Measurements from ENCODE around the gene SLC27A3. TPM values are rescaled to one million over a fixed set of nuclear protein-coding genes. Genes with fewer than 3 reads are reported as not detected.
"Not testable (repeated sequence)": the region's sequence is repeated elsewhere in the genome, so short reads cannot be mapped to it uniquely, and the experiment has no call there.

SLC27A3 gene
- total RNA-seq, 1 donor from 2014 or later: 12.6 TPM

DNA sequence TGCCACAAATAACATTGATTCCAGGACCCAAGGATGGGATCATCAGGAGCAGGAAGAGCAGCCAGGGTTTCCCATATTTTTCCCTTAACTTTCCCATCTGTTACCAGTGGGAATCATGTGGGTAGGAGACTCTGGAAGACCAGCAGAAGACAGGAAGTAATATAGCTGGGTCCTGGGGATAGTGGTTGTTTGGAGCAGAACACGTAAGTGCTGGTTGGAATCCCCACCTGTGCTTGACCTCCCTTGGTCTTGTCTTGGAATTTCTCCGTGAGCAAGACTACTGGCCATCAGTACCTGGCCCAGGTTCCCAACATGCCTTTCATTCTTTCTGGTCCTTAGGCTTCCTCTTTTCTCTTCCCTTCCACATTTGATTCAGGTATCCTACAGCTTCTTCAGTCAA, 20.9 kb upstream of the SLC27A3 start:
- ChIA-PET POLR2A (no interaction called here), CTCF (interaction anchor here (1.6 kb wide), 1 partner anchor 182 kb away, joined by 4 read pairs; no protein-coding TSS in a partner anchor)
- Mint-ChIP-seq H3K27me3 (no peaks in the 10 kb centered on the region), H3K4me1 (peaks cover 12% of the 10 kb centered on the region), H3K27ac (no peak overlapping the region), H3K9me3 (no peaks in the 10 kb centered on the region), H3K36me3 (ENCODE audit: low read depth) (peaks cover 87% of the 10 kb centered on the region), H3K4me3 (no peak overlapping the region)
- TF ChIP-seq, protein P1, sequence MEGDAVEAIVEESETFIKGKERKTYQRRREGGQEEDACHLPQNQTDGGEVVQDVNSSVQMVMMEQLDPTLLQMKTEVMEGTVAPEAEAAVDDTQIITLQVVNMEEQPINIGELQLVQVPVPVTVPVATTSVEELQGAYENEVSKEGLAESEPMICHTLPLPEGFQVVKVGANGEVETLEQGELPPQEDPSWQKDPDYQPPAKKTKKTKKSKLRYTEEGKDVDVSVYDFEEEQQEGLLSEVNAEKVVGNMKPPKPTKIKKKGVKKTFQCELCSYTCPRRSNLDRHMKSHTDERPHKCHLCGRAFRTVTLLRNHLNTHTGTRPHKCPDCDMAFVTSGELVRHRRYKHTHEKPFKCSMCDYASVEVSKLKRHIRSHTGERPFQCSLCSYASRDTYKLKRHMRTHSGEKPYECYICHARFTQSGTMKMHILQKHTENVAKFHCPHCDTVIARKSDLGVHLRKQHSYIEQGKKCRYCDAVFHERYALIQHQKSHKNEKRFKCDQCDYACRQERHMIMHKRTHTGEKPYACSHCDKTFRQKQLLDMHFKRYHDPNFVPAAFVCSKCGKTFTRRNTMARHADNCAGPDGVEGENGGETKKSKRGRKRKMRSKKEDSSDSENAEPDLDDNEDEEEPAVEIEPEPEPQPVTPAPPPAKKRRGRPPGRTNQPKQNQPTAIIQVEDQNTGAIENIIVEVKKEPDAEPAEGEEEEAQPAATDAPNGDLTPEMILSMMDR (IDR thresholded peaks at IDR 0.05): no peak
- ATAC-seq (ENCODE audit: low read depth): no peak
- no peak for DNase-seq
- intact Hi-C loops (cut with micrococcal nuclease): no loop called here

DNA sequence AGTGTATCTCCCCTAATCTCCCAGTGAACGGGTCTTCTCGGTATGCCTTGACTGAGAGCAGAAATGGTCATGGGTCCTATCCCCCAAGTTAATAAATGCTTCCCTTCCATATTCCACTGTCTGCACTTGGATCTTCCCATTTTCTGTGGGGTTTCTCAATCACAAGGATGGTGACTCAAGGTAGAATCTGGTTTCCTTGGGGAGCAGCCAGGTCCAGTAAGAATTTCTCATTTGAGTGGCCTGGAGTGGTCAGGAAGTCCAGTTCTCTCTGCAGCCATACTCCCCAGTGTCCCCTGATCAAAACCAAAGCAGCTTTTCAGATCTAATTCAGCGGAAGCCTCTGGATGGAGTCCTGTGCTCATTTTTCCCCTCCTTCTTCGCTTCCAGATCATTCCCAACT, 14.8 kb upstream of the SLC27A3 start:
- no peak for ATAC-seq (ENCODE audit: low read depth)
- H3K4me1 Mint-ChIP-seq: no peaks in the 10 kb centered on the region
- peaks cover 89% of the 10 kb centered on the region for H3K36me3 Mint-ChIP-seq (ENCODE audit: low read depth)
- H3K4me3 Mint-ChIP-seq: no peak overlapping the region
- H3K9me3 Mint-ChIP-seq: no peaks in the 10 kb centered on the region
- intact Hi-C loops (cut with micrococcal nuclease): no loop called here
- H3K27ac Mint-ChIP-seq: no peak overlapping the region
- ChIA-PET CTCF (no interaction called here), POLR2A (no interaction called here)
- TF ChIP-seq, protein P1 (IDR thresholded peaks at IDR 0.05): no peak
- no peaks in the 10 kb centered on the region for H3K27me3 Mint-ChIP-seq
- DNase-seq: no peak

DNA sequence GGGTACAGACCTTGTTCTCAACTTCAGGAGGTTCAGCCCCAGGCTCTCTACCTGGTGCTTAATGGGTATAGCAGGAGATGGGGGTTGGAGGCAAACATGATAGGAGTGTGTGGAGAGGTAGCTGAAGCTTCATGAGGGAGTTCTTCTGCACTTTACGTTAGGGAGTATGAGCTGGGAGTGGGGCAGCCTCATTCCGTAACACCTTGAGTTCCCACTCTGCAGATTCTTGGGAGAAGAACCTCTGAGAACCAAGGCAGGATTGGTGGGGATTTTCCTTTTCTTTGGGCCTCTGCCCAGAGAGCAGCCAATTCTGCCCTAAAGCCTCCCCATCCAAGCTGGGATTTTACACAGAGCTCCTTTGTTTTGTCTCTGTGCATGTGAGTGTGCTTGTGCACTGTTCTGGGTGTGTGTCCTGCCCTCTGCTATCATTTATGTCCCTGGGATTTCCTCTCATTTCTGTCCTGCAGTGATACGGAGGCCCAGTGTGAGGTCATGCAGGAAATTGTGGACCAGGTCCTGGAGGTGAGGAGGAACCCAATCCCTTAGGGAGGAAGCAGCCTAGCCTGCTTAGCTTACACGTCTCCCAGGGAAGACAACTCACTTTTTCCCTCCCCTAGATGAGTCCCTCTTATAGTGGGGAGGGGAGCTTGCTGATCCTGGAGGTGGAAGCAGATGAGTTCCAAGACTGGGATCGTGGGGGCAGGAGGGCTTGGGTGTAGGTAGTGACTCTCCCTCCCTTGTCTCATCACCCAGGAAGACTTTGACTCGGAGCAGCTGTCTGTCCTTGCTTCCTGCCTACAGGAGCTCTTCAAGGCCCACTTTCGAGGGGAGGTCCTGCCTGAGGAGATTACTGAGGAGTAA, 11.6 kb upstream of the SLC27A3 start:
- Mint-ChIP-seq H3K9me3 (no peaks in the 10 kb centered on the region), H3K4me3 (no peak overlapping the region), H3K36me3 (ENCODE audit: low read depth) (peaks cover 89% of the 10 kb centered on the region), H3K27me3 (no peaks in the 10 kb centered on the region), H3K4me1 (no peaks in the 10 kb centered on the region), H3K27ac (no peak overlapping the region)
- ChIA-PET POLR2A (interaction anchor here (0.6 to 1.3 kb wide), 2 partner anchors 36 to 83 kb away, joined by 3 read pairs; no protein-coding TSS in a partner anchor), CTCF (interaction anchor here (0.8 kb wide), 1 partner anchor 12 kb away, joined by 3 read pairs; the partner anchor contains the start of gene SLC27A3)
- DNase-seq: no peak
- intact Hi-C loops (cut with micrococcal nuclease): no loop called here
- ATAC-seq (ENCODE audit: low read depth): no peak
- TF ChIP-seq, protein P1 (IDR thresholded peaks at IDR 0.05): no peak

DNA sequence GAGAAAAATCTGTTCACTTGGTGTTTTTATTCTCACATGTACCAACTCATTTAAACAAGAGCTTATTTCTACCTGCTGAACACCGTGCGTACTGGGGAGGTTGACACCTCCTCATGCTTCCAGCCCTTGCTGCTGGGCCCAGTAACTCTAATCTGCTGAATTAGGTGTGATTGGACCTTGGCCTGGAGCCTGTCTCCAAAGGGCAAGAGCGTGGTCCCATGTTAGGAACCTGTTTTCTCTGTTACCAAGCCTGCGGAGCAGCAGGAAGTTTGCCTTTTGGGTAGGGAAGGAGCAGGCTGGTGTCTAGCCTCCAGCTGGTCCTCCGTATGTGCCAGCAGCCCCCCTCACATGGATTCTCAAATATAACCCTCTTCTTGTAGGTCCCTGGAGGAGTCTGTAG, 10.9 kb upstream of the SLC27A3 start:
- ATAC-seq (ENCODE audit: low read depth): no peak
- TF ChIP-seq, protein P1 (IDR thresholded peaks at IDR 0.05): no peak
- Mint-ChIP-seq H3K4me1 (no peaks in the 10 kb centered on the region), H3K4me3 (no peak overlapping the region), H3K27me3 (no peaks in the 10 kb centered on the region), H3K9me3 (no peaks in the 10 kb centered on the region), H3K36me3 (ENCODE audit: low read depth) (peaks cover 92% of the 10 kb centered on the region), H3K27ac (no peak overlapping the region)
- intact Hi-C loops (cut with micrococcal nuclease): no loop called here
- no peak for DNase-seq
- CTCF ChIA-PET: no interaction called here
- POLR2A ChIA-PET: interaction anchor here (1.3 kb wide), 1 partner anchor 37 kb away, joined by 3 read pairs; no protein-coding TSS in a partner anchor

DNA sequence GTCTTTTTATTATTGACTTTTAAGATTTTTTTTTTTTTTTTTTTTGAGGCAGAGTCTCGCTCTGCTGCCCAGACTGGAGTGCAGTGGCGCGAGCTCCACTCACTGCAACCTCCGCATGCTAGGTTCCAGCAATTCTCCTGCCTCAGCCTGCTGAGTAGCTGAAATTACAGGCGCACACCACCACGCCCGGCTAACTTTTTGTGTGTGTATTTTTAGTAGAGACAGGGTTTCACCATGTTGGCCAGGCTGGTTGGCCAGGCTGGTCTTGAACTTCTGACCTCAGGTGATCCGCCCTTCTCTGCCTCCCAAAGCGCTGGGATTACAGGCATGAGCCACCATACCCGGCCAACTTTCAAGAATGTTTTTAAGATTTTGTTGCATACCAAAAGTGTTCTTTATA, 8.5 kb upstream of the SLC27A3 start:
- POLR2A ChIA-PET: interaction anchor here (0.7 kb wide), 1 partner anchor 183 kb away, joined by 5 read pairs; no protein-coding TSS in a partner anchor
- H3K27me3 Mint-ChIP-seq; intact Hi-C loops (cut with micrococcal nuclease); CTCF ChIA-PET; H3K9me3 Mint-ChIP-seq; ATAC-seq (ENCODE audit: low read depth); DNase-seq; H3K27ac Mint-ChIP-seq; H3K4me3 Mint-ChIP-seq: not testable (repeated sequence)
- peaks cover 81% of the 10 kb centered on the region for H3K36me3 Mint-ChIP-seq (ENCODE audit: low read depth)
- H3K4me1 Mint-ChIP-seq: peaks cover 10% of the 10 kb centered on the region

Measured in activated B cell treated with CpG ODN at 0.5 μM for 24 hours (primary cell).